Lower lobe of right lung (tissue), 2 donors: ENCODE results near the gene SH3BP4. TPM values are rescaled to one million over a fixed set of nuclear protein-coding genes. Genes with fewer than 3 reads are reported as not detected.

Source experiments
- ATAC-seq, 2 donors: fragments of 200-7000 bp; cut with Tn5 transposase; one replicate each; pipeline ENCODE4 v1.9.1; 2020 to 2022; ENCODE audit warnings: mild to moderate bottlenecking in 2 of 2, moderate library complexity in 2 of 2
- DNase-seq: peaks from one replicate; pipeline ENCODE4 v3.0.0-alpha.2; 2020
- H3K27ac ChIP-seq: fragments of 200-600 bp; one replicate; pipeline ENCODE4 v1.8.0; 2022
- H3K27me3 ChIP-seq: fragments of 200-600 bp; one replicate; pipeline ENCODE4 v1.8.0; 2022; ENCODE audit warnings: low read depth
- H3K36me3 ChIP-seq: fragments of 200-600 bp; one replicate; pipeline ENCODE4 v1.8.0; 2022; ENCODE audit warnings: mild to moderate bottlenecking
- H3K4me1 ChIP-seq: fragments of 200-600 bp; one replicate; pipeline ENCODE4 v1.8.0; 2022
- H3K4me3 ChIP-seq: fragments of 200-600 bp; one replicate; pipeline ENCODE4 v1.8.0; 2022; ENCODE audit warnings: mild to moderate bottlenecking
- H3K9me3 ChIP-seq: fragments of 200-600 bp; one replicate; pipeline ENCODE4 v1.8.0; 2022
- intact Hi-C: fragments of 100-400 bp; cut with DNase I; formaldehyde crosslinking; loops from one replicate; pipeline ENCODE4 v1.11.0; 2022
- total RNA-seq: library from RNA; stranded (reverse); fragmentation: NEBNext Ultra II Directional; extraction: Animal tissue kit (Norgen Biotek cat#: 25700); gene quantifications from one replicate; pipeline ENCODE4 v1.2.1, GENCODE V29; 2021
- TF ChIP-seq, protein P1 (sequence below): fragments of 200-600 bp; IDR thresholded peaks from one replicate; pipeline ENCODE4 v1.8.0; 2022; ENCODE audit warnings: antibody characterized with exemption, mild to moderate bottlenecking
- donor health status: DM: no; HTN: yes; CAD: no; lungs with severe emphysema.

SH3BP4 gene
- total RNA-seq, 1 donor from 2014 or later, result 36.8 TPM

GRCh38 chr2:234917211-234917975 is 34.4 kb upstream of the SH3BP4 start:
- H3K27ac ChIP-seq, result no peak overlapping the region
- H3K4me1 ChIP-seq, result no peaks in the 10 kb centered on the region
- TF ChIP-seq, protein P1, sequence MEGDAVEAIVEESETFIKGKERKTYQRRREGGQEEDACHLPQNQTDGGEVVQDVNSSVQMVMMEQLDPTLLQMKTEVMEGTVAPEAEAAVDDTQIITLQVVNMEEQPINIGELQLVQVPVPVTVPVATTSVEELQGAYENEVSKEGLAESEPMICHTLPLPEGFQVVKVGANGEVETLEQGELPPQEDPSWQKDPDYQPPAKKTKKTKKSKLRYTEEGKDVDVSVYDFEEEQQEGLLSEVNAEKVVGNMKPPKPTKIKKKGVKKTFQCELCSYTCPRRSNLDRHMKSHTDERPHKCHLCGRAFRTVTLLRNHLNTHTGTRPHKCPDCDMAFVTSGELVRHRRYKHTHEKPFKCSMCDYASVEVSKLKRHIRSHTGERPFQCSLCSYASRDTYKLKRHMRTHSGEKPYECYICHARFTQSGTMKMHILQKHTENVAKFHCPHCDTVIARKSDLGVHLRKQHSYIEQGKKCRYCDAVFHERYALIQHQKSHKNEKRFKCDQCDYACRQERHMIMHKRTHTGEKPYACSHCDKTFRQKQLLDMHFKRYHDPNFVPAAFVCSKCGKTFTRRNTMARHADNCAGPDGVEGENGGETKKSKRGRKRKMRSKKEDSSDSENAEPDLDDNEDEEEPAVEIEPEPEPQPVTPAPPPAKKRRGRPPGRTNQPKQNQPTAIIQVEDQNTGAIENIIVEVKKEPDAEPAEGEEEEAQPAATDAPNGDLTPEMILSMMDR, result no peak
- H3K9me3 ChIP-seq, result no peaks in the 10 kb centered on the region
- H3K4me3 ChIP-seq, result no peak overlapping the region
- H3K36me3 ChIP-seq, result no peaks in the 10 kb centered on the region
- no peak for ATAC-seq
- intact Hi-C loops, result no loop called here
- DNase-seq, result no peak
- no peaks in the 10 kb centered on the region for H3K27me3 ChIP-seq

- Histone ChIP-seq H3K4me3 (no peak overlapping the region), H3K36me3 (no peaks in the 10 kb centered on the region), H3K4me1 (no peaks in the 10 kb centered on the region), H3K27me3 (no peaks in the 10 kb centered on the region), H3K27ac (no peak overlapping the region), H3K9me3 (no peaks in the 10 kb centered on the region)
- ATAC-seq, result no peak
- intact Hi-C loops, result no loop called here
- TF ChIP-seq, protein P1, result no peak
- DNase-seq, result no peak
Observed at GRCh38 chr2:234919711-234920110, 32.1 kb upstream of the SH3BP4 start.

DNA sequence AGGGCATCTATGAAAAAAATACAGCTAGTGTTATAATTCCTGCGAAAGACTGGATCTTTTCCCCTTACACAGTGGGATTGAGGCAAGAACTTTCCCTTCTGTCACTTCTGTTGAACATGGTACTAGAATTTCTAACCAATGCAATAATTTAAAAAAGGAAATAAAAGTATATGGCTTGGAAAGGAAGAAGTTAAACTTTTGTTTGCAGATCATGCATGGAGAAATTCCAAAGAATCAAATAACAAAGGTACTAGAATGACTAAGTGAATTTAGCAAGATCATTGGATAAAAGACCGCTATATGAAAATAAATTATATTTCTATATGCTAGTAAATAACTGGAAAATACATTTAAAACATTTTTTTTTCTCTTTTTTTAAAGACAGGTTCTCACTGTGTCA is 31.0 kb upstream of the SH3BP4 start:
- no peak for DNase-seq
- TF ChIP-seq, protein P1, result no peak
- no peak for ATAC-seq
- Histone ChIP-seq H3K9me3 (no peaks in the 10 kb centered on the region), H3K4me1 (no peaks in the 10 kb centered on the region), H3K36me3 (no peaks in the 10 kb centered on the region), H3K27ac (no peak overlapping the region), H3K27me3 (no peaks in the 10 kb centered on the region), H3K4me3 (no peak overlapping the region)
- intact Hi-C loops, result no loop called here

DNA sequence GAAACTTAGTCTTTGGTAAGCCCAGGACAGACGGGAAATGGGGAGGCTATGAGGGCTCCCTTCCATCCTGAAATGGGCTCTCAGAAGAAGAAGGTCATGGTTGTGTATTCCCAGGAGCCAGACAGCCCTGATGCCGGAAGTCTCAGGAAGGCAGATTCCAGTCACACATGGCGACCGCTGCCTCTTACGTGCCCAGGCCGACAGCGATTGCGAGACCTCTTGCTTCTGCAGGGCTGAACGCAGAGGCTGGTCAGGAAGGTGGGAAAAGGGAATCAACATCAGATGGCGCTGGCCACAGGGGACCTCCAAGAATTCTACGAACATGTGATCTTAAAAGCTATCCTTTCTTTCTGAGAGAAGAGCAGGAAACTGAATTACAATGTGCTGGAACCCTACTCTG is 22.8 kb upstream of the SH3BP4 start:
- no peaks in the 10 kb centered on the region for H3K4me1 ChIP-seq
- ATAC-seq, result no peak
- H3K27me3 ChIP-seq, result no peaks in the 10 kb centered on the region
- DNase-seq, result no peak
- intact Hi-C loops, result no loop called here
- H3K36me3 ChIP-seq, result no peaks in the 10 kb centered on the region
- no peaks in the 10 kb centered on the region for H3K9me3 ChIP-seq
- no peak overlapping the region for H3K4me3 ChIP-seq
- H3K27ac ChIP-seq, result no peak overlapping the region
- TF ChIP-seq, protein P1, result no peak

DNA sequence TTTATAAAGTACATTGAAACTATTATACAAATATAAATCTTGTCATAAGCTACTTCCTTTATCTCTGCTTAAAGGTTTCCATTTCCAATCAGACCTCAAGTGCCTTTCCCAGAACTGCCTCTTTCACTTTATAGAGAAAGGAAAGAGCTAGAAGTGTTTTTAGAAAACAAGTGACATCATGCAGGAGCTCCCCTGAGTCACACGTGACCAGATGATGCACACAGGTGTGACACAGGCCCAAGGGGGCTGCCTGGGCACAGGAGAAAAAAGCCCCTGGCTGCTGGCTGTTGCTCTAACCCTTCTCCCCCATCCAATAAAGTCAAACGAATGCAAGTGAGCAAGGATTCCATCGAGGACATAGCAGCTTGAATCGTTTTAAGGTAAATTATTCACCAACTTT is 21.4 kb upstream of the SH3BP4 start:
- intact Hi-C loops, result no loop called here
- no peak for ATAC-seq
- H3K4me3 ChIP-seq, result no peak overlapping the region

More for the DNA sequence above, 21.4 kb upstream of the SH3BP4 start:
- Histone ChIP-seq H3K36me3 (no peaks in the 10 kb centered on the region), H3K4me1 (no peaks in the 10 kb centered on the region), H3K9me3 (no peaks in the 10 kb centered on the region), H3K27me3 (no peaks in the 10 kb centered on the region), H3K27ac (no peak overlapping the region)
- DNase-seq, result no peak
- TF ChIP-seq, protein P1, result no peak
